ENCODE data around the gene VPS51. TPM values are rescaled to one million over a fixed set of nuclear protein-coding genes. Genes with fewer than 3 reads are reported as not detected.

VPS51 gene
- total and polyA plus RNA-seq, 10 of the 15 experiments (the other 5 are each of a cell fraction or from before 2014, with no cell fraction given) = 1.5 to 279 (median 53.2) TPM

DNA sequence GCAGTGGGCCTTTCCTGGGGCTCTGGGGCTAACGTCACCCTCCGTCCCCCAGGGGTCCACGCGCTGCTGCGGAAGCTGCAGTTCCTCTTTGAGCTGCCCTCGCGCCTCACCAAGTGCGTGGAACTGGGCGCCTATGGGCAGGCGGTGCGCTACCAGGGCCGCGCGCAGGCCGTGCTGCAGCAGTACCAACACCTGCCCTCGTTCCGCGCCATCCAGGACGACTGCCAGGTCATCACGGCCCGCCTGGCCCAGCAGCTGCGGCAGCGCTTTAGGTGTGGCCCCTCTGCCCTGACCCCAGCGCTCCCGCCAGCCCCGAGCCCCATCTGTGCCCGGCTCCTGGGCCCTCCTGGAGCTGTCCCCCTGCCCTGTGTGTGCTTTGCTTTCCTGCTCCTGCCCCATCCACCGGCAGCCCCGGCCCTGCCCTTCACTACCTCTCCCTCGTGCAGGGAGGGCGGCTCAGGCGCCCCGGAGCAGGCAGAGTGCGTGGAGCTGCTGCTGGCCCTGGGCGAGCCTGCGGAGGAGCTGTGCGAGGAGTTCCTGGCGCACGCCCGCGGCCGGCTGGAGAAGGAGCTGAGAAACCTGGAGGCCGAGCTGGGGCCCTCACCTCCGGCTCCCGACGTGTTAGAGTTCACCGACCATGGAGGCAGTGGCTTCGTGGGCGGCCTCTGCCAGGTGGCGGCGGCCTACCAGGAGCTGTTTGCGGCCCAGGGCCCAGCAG lies 11.9 kb downstream of the VPS51 start:
- Histone ChIP-seq H3K4me2 (ENCODE audit: control insufficient read depth, insufficient read depth) (no peak overlapping the region), H4K20me1 (ENCODE audit: control insufficient read depth, insufficient read depth) (no peaks in the 10 kb centered on the region), H3K27ac (ENCODE audit: control insufficient read depth, insufficient read depth) (no peak overlapping the region), H3K9ac (ENCODE audit: control insufficient read depth, insufficient read depth, low read length) (no peak overlapping the region), H3K79me2 (ENCODE audit: control insufficient read depth, insufficient read depth, low read length) (0 out of 2 replicates have a peak, but pooled peaks cover 1% of the 10 kb centered on the region), H3K4me1 (ENCODE audit: control insufficient read depth, insufficient read depth, low read length) (peaks cover 9% of the 10 kb centered on the region), H3K27me3 (replicated peaks in 1 of 2; ENCODE audit: control insufficient read depth in 2 of 2, insufficient read depth in 2 of 2, low read length in 1 of 2) (no peaks in the 10 kb centered on the region), H3K4me3 (no peak overlapping the region), H3K36me3 (ENCODE audit: control insufficient read depth in 2 of 2, insufficient read depth in 2 of 2, low read length in 1 of 2) (peaks cover 8 to 16% of the 10 kb centered on the region in 2 experiments), H2AFZ (ENCODE audit: control insufficient read depth, low read depth, low read length) (no peak overlapping the region), H3K9me3 (replicated peaks; ENCODE audit: control insufficient read depth, insufficient read depth, low read length) (no peaks in the 10 kb centered on the region)
- BruUV-seq (replicated peaks) = no TSS peak
- ATAC-seq (no peak), FAIRE-seq (no peak), DNase-seq (ENCODE audit: low read depth, low spot score) (no peak)
- intact Hi-C loops (cut with micrococcal nuclease; ENCODE audit: unreplicated experiment) (no loop called here), in situ Hi-C loops (cut with MboI) (no loop called here)
- 95% methylated on average over 38 of the region's 52 CpGs for WGBS (ENCODE audit: insufficient coverage, insufficient replicate concordance, low lambda C conversion rate, missing lambda C conversion rate)
- no peak for TF ChIP-seq YBX1 (IDR thresholded peaks at IDR 0.05)
- TF ChIP-seq SP1 (IDR thresholded peaks at IDR 0.05; ENCODE audit: low read depth, low read length) = no peak
- TF ChIP-seq SPI1 (IDR thresholded peaks at IDR 0.05; ENCODE audit: borderline replicate concordance, insufficient read depth, low read depth, low read length) = no peak
- no peak for TF ChIP-seq CBFB (IDR thresholded peaks at IDR 0.05; ENCODE audit: low read depth)
- TF ChIP-seq NR2C1 (IDR thresholded peaks at IDR 0.05) = no peak
- no peak for TF ChIP-seq ETV6 (conservative IDR thresholded peaks at IDR 0.05 in 1 of 2, IDR thresholded peaks at IDR 0.05 in 1 of 2; ENCODE audit: borderline replicate concordance in 1 of 2, low read depth in 1 of 2)
- no peak for TF ChIP-seq HDAC2 (IDR thresholded peaks at IDR 0.05)
- TF ChIP-seq, protein P1, sequence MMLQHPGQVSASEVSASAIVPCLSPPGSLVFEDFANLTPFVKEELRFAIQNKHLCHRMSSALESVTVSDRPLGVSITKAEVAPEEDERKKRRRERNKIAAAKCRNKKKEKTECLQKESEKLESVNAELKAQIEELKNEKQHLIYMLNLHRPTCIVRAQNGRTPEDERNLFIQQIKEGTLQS (IDR thresholded peaks at IDR 0.05; ENCODE audit: borderline replicate concordance, extremely low read depth, low read depth, low read length) = no peak
- TF ChIP-seq POLR2AphosphoS5 (IDR thresholded peaks at IDR 0.05; ENCODE audit: low read length) = no peak
- ChIA-PET SMC1A (ENCODE audit: uncharacterized antibody, unreplicated experiment) (interaction anchor here (0.6 kb wide), 1 partner anchor 617 kb away, joined by 3 read pairs; no protein-coding TSS in a partner anchor), RAD21 (ENCODE audit: unreplicated experiment) (no interaction called here), CTCF (interaction anchor here (0.6 to 6.3 kb wide), 3 partner anchors 67 to 72 kb away, joined by 3 to 93 read pairs (median 5); partner anchors contain the start of genes CAPN1 and SAC3D1), POLR2A (interaction anchor here (1.3 kb wide), 1 partner anchor 73 kb away, joined by 3 read pairs; no protein-coding TSS in a partner anchor)

All from GM12878 (cell line).